CD4-positive, alpha-beta T cell treated with Interleukin-4 for 1 hour (primary cell): ENCODE measurements around the gene LMBR1L.

Experiments used
- DNase-seq, 2 donors: peaks; one replicate each; pipeline ENCODE4 v3.0.0-alpha.2; 2020 to 2022

The LMBR1L gene

DNA sequence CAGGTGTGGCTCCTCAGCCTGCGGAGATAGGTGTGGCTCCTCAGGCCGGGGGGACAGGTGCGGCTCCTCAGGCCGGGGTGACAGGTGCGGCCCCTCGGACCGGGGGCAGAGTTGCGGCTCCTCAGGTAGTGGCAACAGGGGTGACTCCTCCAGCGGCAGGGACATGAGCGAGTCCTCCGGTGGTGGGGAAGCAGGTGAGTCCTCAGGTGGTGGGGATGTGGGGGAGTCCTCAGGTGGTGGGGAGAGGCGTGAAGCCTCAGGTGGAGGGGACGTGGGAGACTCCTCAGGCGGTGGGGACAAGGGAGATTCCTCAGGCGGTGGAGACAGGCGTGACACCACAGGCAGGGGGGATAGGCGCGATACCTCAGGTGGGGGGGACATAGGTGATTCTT is 59.3 kb downstream of the LMBR1L start:
- DNase-seq = no peak

DNA sequence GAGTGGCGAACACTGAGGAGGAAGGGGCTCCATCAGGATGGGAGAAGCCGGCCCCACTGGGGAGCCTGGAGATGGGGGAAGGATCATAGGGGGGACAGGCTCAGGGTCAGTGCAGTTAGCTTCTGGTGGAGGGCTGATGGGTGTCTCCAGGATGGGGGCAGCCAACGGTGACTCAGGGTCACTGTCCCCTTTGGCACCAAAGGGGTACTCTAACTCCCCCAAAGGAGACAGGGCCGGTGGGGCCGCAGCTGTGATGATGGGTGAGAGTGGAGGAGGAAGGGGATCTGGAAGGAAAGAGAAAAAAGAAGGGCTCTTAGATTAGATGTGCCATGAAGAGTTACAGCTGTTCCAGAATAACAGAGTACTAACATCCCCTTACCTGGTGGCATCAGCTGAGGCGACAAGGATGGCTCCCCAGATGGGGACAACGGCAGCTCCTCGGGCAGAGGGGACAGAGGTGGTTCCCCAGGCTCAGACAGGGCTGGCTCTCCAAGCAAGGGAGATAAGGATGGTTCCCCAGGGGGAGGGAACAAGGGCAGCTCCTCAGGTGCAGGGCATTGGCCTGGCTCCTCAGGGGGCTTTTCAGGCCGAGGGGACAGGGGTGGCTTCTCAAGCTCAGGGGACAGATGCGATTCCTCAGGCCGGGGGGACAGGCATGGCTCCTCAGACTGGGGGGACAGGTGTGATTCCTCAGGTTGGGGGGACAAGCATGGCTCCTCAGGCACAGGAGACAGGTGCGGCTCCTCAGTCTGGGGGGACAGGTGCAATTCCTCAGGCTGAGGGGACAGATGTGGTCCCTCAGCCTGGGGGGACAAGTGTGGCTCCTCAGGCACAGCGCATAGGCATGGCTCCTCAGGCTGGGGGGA is 59.9 kb downstream of the LMBR1L start:
- no peak for DNase-seq

DNA sequence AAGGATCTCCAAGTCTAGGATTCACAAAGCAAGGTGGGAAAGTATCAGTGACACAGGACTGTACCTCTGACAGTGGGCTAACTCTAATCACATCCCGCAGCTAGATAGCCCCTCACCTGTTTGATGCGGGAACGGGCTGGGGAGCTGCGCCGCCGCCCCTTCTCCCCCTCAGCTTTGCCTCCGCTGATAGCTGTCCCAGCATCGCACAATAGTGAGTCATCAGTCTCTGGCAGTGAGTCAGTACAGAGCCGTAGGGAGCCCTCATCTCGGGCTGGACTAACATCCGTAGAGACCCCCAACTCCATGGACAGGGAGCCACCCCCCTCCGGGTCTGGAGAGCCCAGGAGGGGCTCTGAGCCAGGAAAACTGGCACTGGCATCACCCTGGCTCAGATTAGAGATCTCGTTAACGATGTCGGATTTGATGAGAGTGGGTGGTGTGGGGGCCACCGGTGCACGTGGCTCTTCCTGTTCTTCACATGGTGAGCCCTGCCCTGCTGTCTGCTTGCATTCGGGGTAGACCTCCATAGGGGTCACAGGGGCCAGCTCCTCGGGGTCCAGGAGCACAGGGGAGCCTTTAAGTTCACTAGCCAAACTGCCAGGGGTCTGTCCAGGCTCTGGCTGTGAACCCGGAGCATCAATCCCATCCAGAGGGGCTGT is 61.0 kb downstream of the LMBR1L start:
- no peak for DNase-seq

GRCh38 chr12:49048953-49049352 is 61.7 kb downstream of the LMBR1L start:
- DNase-seq = no peak
